Ascending aorta (tissue), 2 donors: ENCODE measurements around the gene KLHL9. TPM values are rescaled to one million over a fixed set of nuclear protein-coding genes. Genes with fewer than 3 reads are reported as not detected.

ENCODE experiments used
- DNase-seq, 2 donors: peaks; one replicate each; pipeline ENCODE4 v3.0.0-alpha.2; 2019; ENCODE audit warnings: low spot score in 2 of 2
- H3K27ac ChIP-seq, 2 donors: fragments of 200-600 bp; sonication (generic); one replicate each; pipeline ENCODE4 v1.5.1; 2016 to 2017; ENCODE audit warnings: mild to moderate bottlenecking in 1 of 2
- H3K27me3 ChIP-seq: fragments of 200-600 bp; sonication (generic); one replicate; pipeline ENCODE4 v1.5.1; 2017
- H3K36me3 ChIP-seq, 2 donors: fragments of 200-600 bp; sonication (generic); one replicate each; pipeline ENCODE4 v1.5.1; 2016
- H3K4me1 ChIP-seq, 2 donors: fragments of 200-600 bp; sonication (generic); one replicate each; pipeline ENCODE4 v1.5.1; 2016 to 2017; ENCODE audit warnings: mild to moderate bottlenecking in 1 of 2
- H3K4me3 ChIP-seq, 2 donors: fragments of 200-600 bp; sonication (generic); one replicate each; pipeline ENCODE4 v1.5.1; 2016 to 2017; ENCODE audit warnings: mild to moderate bottlenecking in 1 of 2
- H3K9me3 ChIP-seq, 2 donors: fragments of 200-600 bp; sonication (generic); one replicate each; pipeline ENCODE4 v1.5.1; 2016
- CTCF ChIP-seq, 3 experiments: fragments of 200-600 bp in 2 of 3; fragments of 450-650 bp in 1 of 3; sonication (generic) in 2 of 3; IDR thresholded peaks; one replicate each; pipeline ENCODE4 v1.5.1; 2016 to 2019; ENCODE audit warnings: antibody characterized with exemption in 3 of 3, mild to moderate bottlenecking in 1 of 3, moderate library complexity in 1 of 3
- intact Hi-C: fragments of 100-400 bp; cut with DNase I; formaldehyde crosslinking; loops from one replicate; pipeline ENCODE4 v1.15.1; 2023
- total RNA-seq: library from RNA; depleted of rRNA; stranded (reverse); fragments of >200 nt; gene quantifications from one replicate; pipeline ENCODE4 v1.1.0, GENCODE V29; 2016

KLHL9 gene
- total RNA-seq, 1 donor from 2014 or later = 6.4 TPM

GRCh38 chr9:21336457-21336856 is 1.3 kb upstream of the KLHL9 start:
- Histone ChIP-seq H3K4me1 (peaks cover 7 to 21% of the 10 kb centered on the region in 2 donors), H3K27ac (no peak overlapping the region), H3K27me3 (no peaks in the 10 kb centered on the region), H3K36me3 (no peaks in the 10 kb centered on the region), H3K9me3 (no peaks in the 10 kb centered on the region), H3K4me3 (no peak overlapping the region)
- DNase-seq = no peak
- no peak for TF ChIP-seq CTCF (IDR thresholded peaks at IDR 0.05)
- intact Hi-C loops = loop anchor here (5.0 to 10.0 kb wide), 3 partner anchors 221 to 766 kb away; partner anchors contain the start of gene CDKN2B

GRCh38 chr9:21333226-21333625 is 2.0 kb downstream of the KLHL9 start:
- no peak for TF ChIP-seq CTCF (IDR thresholded peaks at IDR 0.05)
- no peak for DNase-seq
- no peaks in the 10 kb centered on the region for H3K9me3 ChIP-seq
- intact Hi-C loops = loop anchor here (5.0 to 10.0 kb wide), 2 partner anchors 64 to 672 kb away; partner anchors contain the start of gene CDKN2B
- peaks cover 9 to 30% of the 10 kb centered on the region in 2 donors for H3K4me1 ChIP-seq
- H3K27me3 ChIP-seq = no peaks in the 10 kb centered on the region
- no peak overlapping the region for H3K27ac ChIP-seq
- H3K36me3 ChIP-seq = no peaks in the 10 kb centered on the region
- H3K4me3 ChIP-seq = peak overlapping the region; percentile 13 to 73

- no peak overlapping the region for H3K27ac ChIP-seq
- DNase-seq = no peak
- no peaks in the 10 kb centered on the region for H3K9me3 ChIP-seq
- intact Hi-C loops = loop anchor here (5.0 to 10.0 kb wide), 2 partner anchors 65 to 673 kb away; partner anchors contain the start of gene CDKN2B
- no peaks in the 10 kb centered on the region for H3K27me3 ChIP-seq
- H3K36me3 ChIP-seq = no peaks in the 10 kb centered on the region
- peaks cover 9 to 31% of the 10 kb centered on the region in 2 donors for H3K4me1 ChIP-seq
- H3K4me3 ChIP-seq = peak overlapping the region; percentile 2 to 11
- TF ChIP-seq CTCF (IDR thresholded peaks at IDR 0.05) = no peak
Measured at GRCh38 chr9:21331676-21332402, 3.4 kb downstream of the KLHL9 start.

- H3K27me3 ChIP-seq = no peaks in the 10 kb centered on the region
- intact Hi-C loops = loop anchor here (2.0 kb wide), 1 partner anchor 462 kb away; no protein-coding TSS in a partner anchor
- no peaks in the 10 kb centered on the region for H3K9me3 ChIP-seq
- no peak overlapping the region for H3K4me3 ChIP-seq
- H3K4me1 ChIP-seq = peaks cover 4 to 13% of the 10 kb centered on the region in 2 donors
- H3K36me3 ChIP-seq = peaks cover 9 to 29% of the 10 kb centered on the region in 2 donors
- DNase-seq = no peak
- TF ChIP-seq CTCF (IDR thresholded peaks at IDR 0.05) = peak; percentile 30 to 69 (median 63)
- no peak overlapping the region for H3K27ac ChIP-seq
Measured at GRCh38 chr9:21326526-21327139, 8.6 kb downstream of the KLHL9 start.

DNA sequence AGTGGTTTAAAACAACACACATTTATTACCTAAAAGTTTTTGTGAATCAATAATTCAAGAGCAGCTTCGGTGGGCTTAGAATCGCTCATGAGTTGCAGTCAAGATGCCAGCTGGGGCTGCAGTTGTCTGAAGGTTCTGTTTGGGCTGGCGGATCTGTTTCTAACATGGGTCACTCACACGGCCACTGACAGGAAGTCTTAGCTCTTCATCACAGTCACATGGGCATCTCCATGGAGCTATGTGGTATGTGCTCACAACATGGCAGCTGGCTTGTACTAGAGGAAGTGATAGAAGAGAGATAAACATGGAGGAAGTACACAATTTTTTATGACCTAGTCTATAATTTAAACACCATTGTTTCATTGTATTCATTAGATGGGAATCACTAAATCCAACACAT is 11.2 kb downstream of the KLHL9 start:
- no peak for TF ChIP-seq CTCF (IDR thresholded peaks at IDR 0.05)
- DNase-seq = no peak
- Histone ChIP-seq H3K4me3 (no peak overlapping the region), H3K9me3 (no peaks in the 10 kb centered on the region), H3K27ac (no peak overlapping the region), H3K4me1 (peaks cover 0 to 3% of the 10 kb centered on the region in 2 donors), H3K36me3 (peaks cover 9 to 36% of the 10 kb centered on the region in 2 donors), H3K27me3 (no peaks in the 10 kb centered on the region)
- intact Hi-C loops = no loop called here
